ENCODE results near the gene YTHDC1. TPM values are rescaled to one million over a fixed set of nuclear protein-coding genes. Genes with fewer than 3 reads are reported as not detected.
"Not testable (repeated sequence)": the region's sequence is repeated elsewhere in the genome, so short reads cannot be mapped to it uniquely, and the experiment has no call there.

YTHDC1 gene
- total RNA-seq (2014; rRNA removed; shearing (Covaris generic); ENCODE audit: low replicate concordance) = 55.9 and 69.3 TPM in 2 replicates

DNA sequence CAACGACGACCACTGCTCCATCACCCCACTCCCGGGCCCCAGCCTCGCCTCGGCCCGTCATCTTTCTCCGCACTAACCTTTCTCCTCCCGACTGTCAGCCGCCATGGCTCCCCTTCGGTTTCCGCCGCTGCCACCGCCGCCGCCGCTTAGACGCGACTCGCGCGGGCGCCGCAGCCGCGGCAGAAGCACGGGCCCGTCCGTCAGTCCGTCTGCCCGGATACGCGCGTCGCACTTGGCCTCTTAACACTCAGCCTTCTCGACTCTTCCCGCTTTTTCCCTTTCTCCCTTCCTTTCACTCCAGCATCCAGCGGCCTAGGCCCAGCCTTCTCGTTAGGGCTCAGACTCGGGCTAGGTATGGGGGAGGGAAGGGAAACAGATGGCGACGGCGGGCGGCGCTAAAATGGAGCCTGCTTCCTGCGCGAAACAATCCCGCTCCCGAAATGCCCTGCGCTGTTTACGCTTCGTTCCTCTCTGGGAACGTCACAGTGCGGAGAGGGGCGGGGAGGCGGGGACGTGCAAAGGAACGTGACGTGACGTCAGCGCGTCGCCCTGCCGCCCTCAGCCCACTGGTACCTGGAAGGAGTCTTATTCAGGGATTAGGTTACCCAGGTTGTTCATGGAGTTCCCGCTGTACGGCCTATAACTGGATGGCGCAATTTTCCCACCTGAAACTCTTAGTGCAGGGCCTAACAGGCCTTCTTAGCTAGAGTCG lies at the start of gene YTHDC1:
YTHDC1 (minus strand) TSS at position 442 of the 712 bp plus-strand sequence; CDS start at position 105, 337 bp downstream.
- H3K27ac ChIP-seq (ENCODE audit: low read length) = peak within 1 kb of the TSS; percentile 63
- peaks cover 35% of the 10 kb centered on the region for H3K4me1 ChIP-seq (ENCODE audit: low read length)
- H3K79me2 ChIP-seq (ENCODE audit: low read length) = peaks cover 50% of the 10 kb centered on the region
- peak; percentile 98 for DNase-seq
- no peaks in the 10 kb centered on the region for H3K27me3 ChIP-seq (ENCODE audit: low read length)
- H3K36me3 ChIP-seq (ENCODE audit: insufficient read depth, low read length) = peaks cover 10% of the 10 kb centered on the region; the same call in 1 of the 2 replicates
- H3K4me3 ChIP-seq (ENCODE audit: low read length) = peak within 1 kb of the TSS; percentile 83
- no peaks in the 10 kb centered on the region for H3K9me3 ChIP-seq (ENCODE audit: low read length)
- peak within 1 kb of the TSS; percentile 70 for H3K4me2 ChIP-seq (ENCODE audit: low read depth, low read length, poor library complexity, severe bottlenecking)
- H3K9me2 ChIP-seq (replicated peaks; ENCODE audit: insufficient read depth, low read length) = no peaks in the 10 kb centered on the region; the same call in 1 of the 2 replicates
- peak within 1 kb of the TSS; percentile 92 for H2AFZ ChIP-seq (ENCODE audit: low read length)
- H4K20me1 ChIP-seq (ENCODE audit: insufficient read depth, low read depth, low read length) = peaks cover 42% of the 10 kb centered on the region
- H3K9ac ChIP-seq (ENCODE audit: low read length) = peak within 1 kb of the TSS; percentile 85

DNA sequence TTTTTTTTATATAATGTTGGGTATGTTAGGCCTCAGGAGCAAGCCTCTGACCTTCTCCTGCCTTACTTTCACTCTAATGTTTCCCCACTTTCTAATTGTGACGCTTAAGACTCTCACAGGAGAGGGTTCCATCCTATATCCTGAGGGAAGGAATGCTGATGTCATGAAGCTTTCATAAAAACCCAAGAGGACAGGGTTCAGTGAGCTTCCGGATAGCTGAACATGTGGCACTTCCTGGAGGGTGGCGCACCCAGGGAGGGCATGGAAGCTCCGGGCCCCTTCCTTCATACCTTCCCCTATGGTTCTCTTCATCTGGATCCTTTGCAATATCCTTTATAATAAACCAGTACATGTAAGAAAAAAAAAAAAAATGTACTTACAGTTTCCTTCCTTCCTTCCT lies 49.4 kb upstream of the YTHDC1 start:
- Histone ChIP-seq H3K79me2 (ENCODE audit: low read length) (no peaks in the 10 kb centered on the region), H4K20me1 (ENCODE audit: insufficient read depth, low read depth, low read length) (no peaks in the 10 kb centered on the region), H3K9ac (ENCODE audit: low read length) (no peak overlapping the region), H3K4me2 (ENCODE audit: low read depth, low read length, poor library complexity, severe bottlenecking) (no peak overlapping the region), H3K9me2 (replicated peaks; ENCODE audit: insufficient read depth, low read length) (no peaks in the 10 kb centered on the region), H3K36me3 (ENCODE audit: insufficient read depth, low read length) (no peaks in the 10 kb centered on the region), H3K27me3 (ENCODE audit: low read length) (no peaks in the 10 kb centered on the region), H3K9me3 (ENCODE audit: low read length) (no peaks in the 10 kb centered on the region), H3K27ac (ENCODE audit: low read length) (no peak overlapping the region), H3K4me3 (ENCODE audit: low read length) (no peak overlapping the region), H3K4me1 (ENCODE audit: low read length) (no peaks in the 10 kb centered on the region), H2AFZ (ENCODE audit: low read length) (no peak overlapping the region)
- DNase-seq = no peak

DNA sequence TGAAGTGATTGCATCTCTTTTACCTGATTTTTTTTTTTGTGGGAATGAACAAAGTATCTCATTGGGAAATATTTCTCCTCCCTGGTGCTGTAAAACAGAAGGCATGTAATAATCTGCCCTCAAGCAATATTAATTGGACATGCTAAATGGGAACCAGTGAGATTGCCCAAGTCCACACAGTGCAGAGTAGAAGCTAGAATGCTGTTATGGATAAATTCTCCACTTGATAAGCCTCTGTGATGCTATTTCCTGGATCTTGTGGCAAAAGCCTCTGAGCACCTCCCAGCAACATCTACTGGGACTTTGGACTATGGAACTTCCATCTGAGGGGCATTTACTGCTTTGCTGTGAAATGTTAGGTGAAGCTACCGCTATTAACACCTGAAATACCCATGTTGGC lies 46.9 kb upstream of the YTHDC1 start:
- H3K27me3 ChIP-seq (ENCODE audit: low read length) = no peaks in the 10 kb centered on the region
- no peak overlapping the region for H3K9ac ChIP-seq (ENCODE audit: low read length)
- H3K4me2 ChIP-seq (ENCODE audit: low read depth, low read length, poor library complexity, severe bottlenecking) = no peak overlapping the region
- no peak overlapping the region for H2AFZ ChIP-seq (ENCODE audit: low read length)
- H3K4me1 ChIP-seq (ENCODE audit: low read length) = no peaks in the 10 kb centered on the region
- no peaks in the 10 kb centered on the region for H4K20me1 ChIP-seq (ENCODE audit: insufficient read depth, low read depth, low read length)
- no peak overlapping the region for H3K4me3 ChIP-seq (ENCODE audit: low read length)
- no peaks in the 10 kb centered on the region for H3K79me2 ChIP-seq (ENCODE audit: low read length)
- no peaks in the 10 kb centered on the region for H3K36me3 ChIP-seq (ENCODE audit: insufficient read depth, low read length)
- no peaks in the 10 kb centered on the region for H3K9me3 ChIP-seq (ENCODE audit: low read length)
- H3K27ac ChIP-seq (ENCODE audit: low read length) = no peak overlapping the region
- H3K9me2 ChIP-seq (replicated peaks; ENCODE audit: insufficient read depth, low read length) = no peaks in the 10 kb centered on the region
- DNase-seq = no peak

DNA sequence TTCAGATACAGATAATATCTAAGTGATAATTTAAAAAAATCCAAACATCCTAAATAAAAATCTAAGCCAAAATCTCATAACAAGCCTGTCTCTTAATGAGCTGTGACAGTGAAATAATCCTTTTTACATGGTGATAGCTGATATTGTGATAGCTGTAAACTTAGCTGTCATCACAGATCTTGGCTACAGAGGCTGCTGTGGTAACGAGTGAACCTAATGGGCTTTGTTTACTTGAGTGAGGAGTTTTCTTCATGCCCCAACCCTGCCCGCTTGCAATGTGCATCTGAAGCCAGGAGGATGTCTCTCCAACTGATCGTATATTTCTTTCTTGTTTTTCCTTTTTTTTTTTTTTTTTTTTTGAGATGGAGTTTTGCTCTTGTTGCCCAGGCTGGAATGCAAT lies 41.5 kb upstream of the YTHDC1 start:
- H3K9me3 ChIP-seq (ENCODE audit: low read length) = no peaks in the 10 kb centered on the region
- no peaks in the 10 kb centered on the region for H3K4me1 ChIP-seq (ENCODE audit: low read length)
- no peaks in the 10 kb centered on the region for H4K20me1 ChIP-seq (ENCODE audit: insufficient read depth, low read depth, low read length)
- H3K27me3 ChIP-seq (ENCODE audit: low read length) = no peaks in the 10 kb centered on the region
- no peak overlapping the region for H3K9ac ChIP-seq (ENCODE audit: low read length)
- no peaks in the 10 kb centered on the region for H3K36me3 ChIP-seq (ENCODE audit: insufficient read depth, low read length)
- no peak overlapping the region for H3K27ac ChIP-seq (ENCODE audit: low read length)
- no peak overlapping the region for H3K4me3 ChIP-seq (ENCODE audit: low read length)
- H3K9me2 ChIP-seq (replicated peaks; ENCODE audit: insufficient read depth, low read length) = no peaks in the 10 kb centered on the region
- H3K4me2 ChIP-seq (ENCODE audit: low read depth, low read length, poor library complexity, severe bottlenecking) = no peak overlapping the region
- H3K79me2 ChIP-seq (ENCODE audit: low read length) = no peaks in the 10 kb centered on the region
- no peak for DNase-seq
- no peak overlapping the region for H2AFZ ChIP-seq (ENCODE audit: low read length)

DNA sequence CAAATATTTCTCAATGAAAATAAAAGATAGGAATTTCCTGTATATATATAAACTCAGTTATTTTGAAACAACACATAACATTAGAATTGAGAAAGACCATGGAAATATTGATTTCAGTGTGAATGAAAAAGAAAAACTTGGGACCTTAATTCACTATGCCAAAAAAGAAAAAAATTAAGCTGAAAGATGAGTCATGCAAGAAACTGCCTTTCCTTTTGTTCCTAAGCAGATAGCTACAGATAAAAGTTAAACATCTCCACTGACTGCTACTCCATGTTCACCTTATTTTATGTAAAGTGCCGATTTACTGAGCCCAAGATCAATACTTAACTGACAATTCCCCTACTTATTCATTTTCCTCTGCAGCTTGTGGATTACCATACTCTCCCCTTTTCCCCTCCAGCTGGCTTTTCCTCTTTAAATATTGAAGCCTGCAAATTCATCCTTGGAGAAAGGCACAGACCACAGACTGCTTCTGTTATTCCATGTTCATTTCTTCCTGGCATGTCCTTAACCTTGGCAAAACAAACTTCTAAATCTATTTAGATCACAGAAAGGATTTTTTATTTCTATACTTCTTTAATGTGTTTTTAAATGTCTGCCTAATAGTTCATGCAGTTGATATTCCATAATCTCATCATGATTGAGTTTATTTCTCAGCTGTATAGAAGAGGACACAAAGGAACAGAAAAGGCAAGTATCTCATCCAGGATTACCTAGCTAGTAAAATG lies 40.5 kb upstream of the YTHDC1 start:
- Histone ChIP-seq H3K4me1 (ENCODE audit: low read length) (no peaks in the 10 kb centered on the region), H3K4me3 (ENCODE audit: low read length) (no peak overlapping the region), H3K79me2 (ENCODE audit: low read length) (no peaks in the 10 kb centered on the region), H3K9ac (ENCODE audit: low read length) (no peak overlapping the region), H3K4me2 (ENCODE audit: low read depth, low read length, poor library complexity, severe bottlenecking) (no peak overlapping the region), H4K20me1 (ENCODE audit: insufficient read depth, low read depth, low read length) (no peaks in the 10 kb centered on the region), H3K9me2 (replicated peaks; ENCODE audit: insufficient read depth, low read length) (no peaks in the 10 kb centered on the region), H3K27me3 (ENCODE audit: low read length) (0 out of 2 replicates have a peak, but pooled peaks cover 2% of the 10 kb centered on the region), H3K27ac (ENCODE audit: low read length) (no peak overlapping the region), H3K36me3 (ENCODE audit: insufficient read depth, low read length) (no peaks in the 10 kb centered on the region), H2AFZ (ENCODE audit: low read length) (no peak overlapping the region), H3K9me3 (ENCODE audit: low read length) (no peaks in the 10 kb centered on the region)
- no peak for DNase-seq

DNA sequence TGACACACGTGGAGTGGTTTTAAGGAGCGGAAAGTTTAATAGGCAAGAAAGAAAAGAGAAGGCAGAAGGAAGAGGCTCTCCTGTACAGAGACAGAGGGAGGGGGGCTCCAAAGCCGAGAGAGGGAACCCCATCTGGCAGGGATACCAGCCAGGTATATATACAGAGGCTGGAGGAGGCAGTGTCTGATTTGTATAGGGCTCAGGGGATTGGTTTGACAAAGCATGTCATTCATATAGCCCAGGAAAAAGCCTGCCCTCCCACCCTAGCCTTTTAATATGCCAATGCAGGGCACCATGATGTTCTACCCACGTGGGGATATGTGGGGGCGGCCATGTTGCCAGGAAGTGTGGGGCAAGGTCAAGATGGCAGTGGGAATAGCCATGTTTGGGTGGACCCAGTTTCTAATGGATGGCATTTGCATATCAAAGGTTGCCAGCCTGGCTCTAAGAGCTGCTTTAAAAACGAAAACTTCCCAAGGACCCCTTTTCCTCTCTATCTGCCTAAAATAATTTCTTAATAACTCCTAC lies 39.6 kb upstream of the YTHDC1 start:
- H3K9ac ChIP-seq (ENCODE audit: low read length); DNase-seq; H4K20me1 ChIP-seq (ENCODE audit: insufficient read depth, low read depth, low read length): not testable (repeated sequence)

DNA sequence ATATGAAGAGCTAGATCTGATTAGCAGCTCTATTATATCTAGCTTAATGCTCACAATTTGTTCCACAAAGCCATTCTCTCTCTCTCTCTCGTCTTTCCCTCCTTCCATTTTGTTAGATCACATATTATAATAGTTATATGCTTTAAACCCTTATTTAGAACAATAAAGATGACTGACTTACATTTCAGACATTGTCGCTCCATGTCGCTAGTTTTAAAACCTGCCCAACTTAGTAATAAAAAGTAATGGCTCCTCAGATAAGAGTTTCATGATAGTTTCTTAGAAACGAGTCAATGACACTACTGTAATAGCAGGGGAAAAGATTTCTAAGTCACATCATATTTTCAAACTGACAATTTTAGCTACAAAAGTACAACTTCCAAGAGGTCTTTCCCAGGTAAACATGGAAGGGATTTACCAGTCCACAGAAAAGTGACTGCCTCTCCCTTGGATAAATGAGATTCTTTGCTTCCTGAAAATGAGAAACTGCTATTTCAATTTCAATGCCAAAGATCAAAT lies 38.5 kb upstream of the YTHDC1 start:
- no peak overlapping the region for H2AFZ ChIP-seq (ENCODE audit: low read length)
- no peaks in the 10 kb centered on the region for H3K4me1 ChIP-seq (ENCODE audit: low read length)
- 0 out of 2 replicates have a peak, but pooled peaks cover 3% of the 10 kb centered on the region for H3K27me3 ChIP-seq (ENCODE audit: low read length)
- H3K4me2 ChIP-seq (ENCODE audit: low read depth, low read length, poor library complexity, severe bottlenecking) = no peak overlapping the region
- no peaks in the 10 kb centered on the region for H3K79me2 ChIP-seq (ENCODE audit: low read length)
- H3K9me3 ChIP-seq (ENCODE audit: low read length) = no peaks in the 10 kb centered on the region
- no peaks in the 10 kb centered on the region for H3K9me2 ChIP-seq (replicated peaks; ENCODE audit: insufficient read depth, low read length)
- H3K4me3 ChIP-seq (ENCODE audit: low read length) = no peak overlapping the region
- no peak for DNase-seq
- H4K20me1 ChIP-seq (ENCODE audit: insufficient read depth, low read depth, low read length) = no peaks in the 10 kb centered on the region
- no peak overlapping the region for H3K9ac ChIP-seq (ENCODE audit: low read length)
- H3K36me3 ChIP-seq (ENCODE audit: insufficient read depth, low read length) = no peaks in the 10 kb centered on the region
- H3K27ac ChIP-seq (ENCODE audit: low read length) = no peak overlapping the region

More for the DNA sequence above, 39.6 kb upstream of the YTHDC1 start:
- H3K4me2 ChIP-seq (ENCODE audit: low read depth, low read length, poor library complexity, severe bottlenecking); H3K27ac ChIP-seq (ENCODE audit: low read length); H3K4me1 ChIP-seq (ENCODE audit: low read length); H3K9me2 ChIP-seq (replicated peaks; ENCODE audit: insufficient read depth, low read length); H3K27me3 ChIP-seq (ENCODE audit: low read length); H3K36me3 ChIP-seq (ENCODE audit: insufficient read depth, low read length); H3K4me3 ChIP-seq (ENCODE audit: low read length); H3K79me2 ChIP-seq (ENCODE audit: low read length); H3K9me3 ChIP-seq (ENCODE audit: low read length); H2AFZ ChIP-seq (ENCODE audit: low read length): not testable (repeated sequence)

DNA sequence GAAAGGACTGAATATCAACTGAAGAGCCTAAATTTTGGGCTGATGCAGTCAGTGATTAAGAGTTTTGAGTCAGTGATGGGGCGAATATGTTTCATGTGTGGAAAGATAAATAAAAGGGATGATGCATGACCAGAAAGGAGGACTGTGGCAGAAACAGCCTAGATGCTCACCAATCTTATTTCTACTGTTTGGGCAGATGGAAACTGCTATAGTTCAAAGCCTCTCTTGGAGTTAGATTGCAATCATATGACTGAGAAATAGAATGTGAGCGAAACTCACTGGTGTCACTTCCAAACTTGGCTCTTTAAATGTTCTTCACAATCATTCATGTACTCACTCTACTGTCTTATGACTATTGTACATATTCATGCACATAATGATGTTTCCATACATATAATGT lies 35.4 kb upstream of the YTHDC1 start:
- H3K27ac ChIP-seq (ENCODE audit: low read length) = no peak overlapping the region
- H3K9me3 ChIP-seq (ENCODE audit: low read length) = no peaks in the 10 kb centered on the region
- no peaks in the 10 kb centered on the region for H4K20me1 ChIP-seq (ENCODE audit: insufficient read depth, low read depth, low read length)
- H3K27me3 ChIP-seq (ENCODE audit: low read length) = 0 out of 2 replicates have a peak, but pooled peaks cover 3% of the 10 kb centered on the region
- no peak overlapping the region for H3K4me2 ChIP-seq (ENCODE audit: low read depth, low read length, poor library complexity, severe bottlenecking)
- no peak overlapping the region for H2AFZ ChIP-seq (ENCODE audit: low read length)
- no peaks in the 10 kb centered on the region for H3K9me2 ChIP-seq (replicated peaks; ENCODE audit: insufficient read depth, low read length)
- no peak for DNase-seq
- no peak overlapping the region for H3K9ac ChIP-seq (ENCODE audit: low read length)
- no peak overlapping the region for H3K4me3 ChIP-seq (ENCODE audit: low read length)
- no peaks in the 10 kb centered on the region for H3K79me2 ChIP-seq (ENCODE audit: low read length)
- no peaks in the 10 kb centered on the region for H3K4me1 ChIP-seq (ENCODE audit: low read length)
- no peaks in the 10 kb centered on the region for H3K36me3 ChIP-seq (ENCODE audit: insufficient read depth, low read length)
